SU-DHL-6 (cell line): ENCODE data around the gene ANP32D.
"Not testable (repeated sequence)": the region's sequence is repeated elsewhere in the genome, so short reads cannot be mapped to it uniquely, and the experiment has no call there.

Experiments
- H2AFZ ChIP-seq: fragments of 200-600 bp; sonication (generic); 2 replicates; pipeline ENCODE4 v1.6.1; 2014; ENCODE audit warnings: low read depth, mild to moderate bottlenecking, moderate library complexity, mixed read lengths, antibody characterized with exemption, low read length; ENCODE audit not compliant: severe bottlenecking
- H3F3A ChIP-seq: fragments of 200-600 bp; shearing (Covaris generic); 2 replicates; pipeline ENCODE4 v1.6.0; 2016; ENCODE audit warnings: antibody characterized with exemption, mild to moderate bottlenecking; ENCODE audit not compliant: insufficient read depth
- H3K27ac ChIP-seq: fragments of 200-600 bp; sonication (generic); 2 replicates; pipeline ENCODE4 v1.5.1; 2016; ENCODE audit warnings: low read depth, mild to moderate bottlenecking, low read length, moderate library complexity, mixed read lengths
- H3K27me3 ChIP-seq: fragments of 200-600 bp; sonication (generic), shearing (Covaris generic); 2 replicates; pipeline ENCODE4 v1.6.0; 2014; ENCODE audit warnings: mild to moderate bottlenecking, low read length
- H3K36me3 ChIP-seq: fragments of 200-600 bp; sonication (generic); 2 replicates; pipeline ENCODE4 v1.6.1; 2014; ENCODE audit warnings: mild to moderate bottlenecking, low read length, mixed read lengths
- H3K4me2 ChIP-seq: fragments of 300-600, 200-600 bp; shearing (Covaris generic), sonication (generic); 2 replicates; pipeline ENCODE4 v1.6.0; 2014; ENCODE audit warnings: low read length, low read depth, mild to moderate bottlenecking; ENCODE audit not compliant: poor library complexity, severe bottlenecking
- H3K4me3 ChIP-seq: fragments of 200-600 bp; sonication (generic); 2 replicates; pipeline ENCODE4 v1.5.1; 2014; ENCODE audit warnings: antibody characterized with exemption, low read length, mild to moderate bottlenecking, mixed read lengths; ENCODE audit not compliant: insufficient read depth, poor library complexity, severe bottlenecking
- H3K79me2 ChIP-seq: fragments of 200-600 bp; sonication (generic); 2 replicates; pipeline ENCODE4 v1.6.1; 2014; ENCODE audit warnings: mild to moderate bottlenecking, low read length, moderate library complexity; ENCODE audit not compliant: insufficient read depth
- H3K9ac ChIP-seq: fragments of 200-600 bp; sonication (generic); 2 replicates; pipeline ENCODE4 v1.7.0; 2014; ENCODE audit warnings: mild to moderate bottlenecking, low read length
- H3K9me2 ChIP-seq: fragments of 200-600 bp; sonication (generic); replicated peaks from 2 replicates; pipeline ENCODE4 v1.6.1; 2014; ENCODE audit warnings: low read length; ENCODE audit not compliant: insufficient read depth
- H3K9me3 ChIP-seq: fragments of 200-600 bp; sonication (generic); 2 replicates; pipeline ENCODE4 v1.6.1; 2014; ENCODE audit warnings: low read length, mixed read lengths; ENCODE audit not compliant: insufficient read depth
- H4K20me1 ChIP-seq: fragments of 200-600 bp; sonication (generic); 2 replicates; pipeline ENCODE4 v1.6.1; 2014; ENCODE audit warnings: low read depth, mild to moderate bottlenecking, antibody characterized with exemption, low read length, moderate library complexity, mixed read lengths
- CTCF ChIP-seq: fragments of 200-600 bp; sonication (generic); IDR thresholded peaks from one replicate; pipeline ENCODE4 v1.5.1; 2017; ENCODE audit warnings: antibody characterized with exemption, mild to moderate bottlenecking, low read length, moderate library complexity; ENCODE audit not compliant: insufficient read depth, poor library complexity, severe bottlenecking
- EZH2phosphoT487 ChIP-seq: fragments of 200-600 bp; sonication (generic), shearing (Covaris generic); conservative IDR thresholded peaks from 2 replicates; pipeline ENCODE4 v1.6.1; 2018; ENCODE audit warnings: mild to moderate bottlenecking, antibody characterized with exemption, low read length, moderate library complexity, mixed read lengths

ANP32D gene

DNA sequence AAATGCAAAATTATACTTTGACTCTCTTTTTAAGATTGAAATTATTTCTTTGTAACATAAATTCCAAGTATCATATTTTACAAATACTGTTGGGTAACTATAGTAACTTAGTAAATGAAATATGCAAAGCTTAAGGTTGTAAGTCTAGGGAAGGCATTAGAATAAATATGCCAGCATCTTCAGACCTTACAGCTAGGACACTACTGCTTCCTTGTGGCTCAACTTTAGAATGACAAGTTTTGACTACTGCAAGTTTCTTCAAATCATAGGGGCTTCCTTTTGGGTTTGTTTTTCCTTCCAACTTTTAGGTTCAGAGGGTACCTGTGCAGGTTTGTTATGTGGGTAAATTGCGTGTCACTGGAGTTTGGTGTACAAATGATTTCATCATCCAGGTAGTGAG, 17.7 kb upstream of the ANP32D start:
- Histone ChIP-seq H3F3A (no peaks in the 10 kb centered on the region), H3K9me3 (no peaks in the 10 kb centered on the region), H3K4me3 (no peak overlapping the region), H4K20me1 (no peaks in the 10 kb centered on the region), H3K9me2 (no peaks in the 10 kb centered on the region), H3K79me2 (no peaks in the 10 kb centered on the region), H3K4me2 (no peak overlapping the region), H3K27ac (no peak overlapping the region), H3K27me3 (no peaks in the 10 kb centered on the region), H3K36me3 (no peaks in the 10 kb centered on the region), H2AFZ (no peak overlapping the region), H3K9ac (no peak overlapping the region)
- TF ChIP-seq EZH2phosphoT487 (no peak), CTCF (no peak)

DNA sequence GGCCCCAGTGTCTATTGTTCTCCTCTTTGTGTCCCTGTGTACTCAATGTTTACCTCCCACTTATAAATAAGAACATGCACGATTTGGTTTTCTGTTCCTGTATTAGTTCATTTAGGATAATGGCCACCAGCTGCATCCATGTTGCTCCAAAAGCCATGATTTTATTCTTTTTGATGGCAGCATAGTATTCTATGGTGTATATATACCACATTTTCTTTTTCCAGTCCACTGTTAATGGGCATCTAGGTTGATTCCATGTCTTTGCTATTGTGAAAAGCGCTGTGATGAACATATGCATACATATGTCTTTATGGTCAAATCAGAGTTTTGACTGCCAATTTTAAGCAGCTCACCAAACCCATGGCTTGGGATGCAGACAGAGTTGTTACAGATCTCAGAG, 17.2 kb upstream of the ANP32D start:
- H3K27me3 ChIP-seq, result no peaks in the 10 kb centered on the region
- H3K27ac ChIP-seq, result no peak overlapping the region
- H3K9me3 ChIP-seq, result no peaks in the 10 kb centered on the region
- H3K9me2 ChIP-seq, result no peaks in the 10 kb centered on the region
- no peaks in the 10 kb centered on the region for H3K79me2 ChIP-seq
- H4K20me1 ChIP-seq, result no peaks in the 10 kb centered on the region
- no peaks in the 10 kb centered on the region for H3F3A ChIP-seq
- no peaks in the 10 kb centered on the region for H3K36me3 ChIP-seq
- no peak overlapping the region for H2AFZ ChIP-seq
- H3K4me2 ChIP-seq, result no peak overlapping the region
- no peak for TF ChIP-seq EZH2phosphoT487
- TF ChIP-seq CTCF, result no peak
- no peak overlapping the region for H3K9ac ChIP-seq
- H3K4me3 ChIP-seq, result no peak overlapping the region

GRCh38 chr12:48459259-48459658, 13.1 kb upstream of the ANP32D start:
- H3K79me2 ChIP-seq, result no peaks in the 10 kb centered on the region
- no peaks in the 10 kb centered on the region for H3K36me3 ChIP-seq
- no peak for TF ChIP-seq CTCF

DNA sequence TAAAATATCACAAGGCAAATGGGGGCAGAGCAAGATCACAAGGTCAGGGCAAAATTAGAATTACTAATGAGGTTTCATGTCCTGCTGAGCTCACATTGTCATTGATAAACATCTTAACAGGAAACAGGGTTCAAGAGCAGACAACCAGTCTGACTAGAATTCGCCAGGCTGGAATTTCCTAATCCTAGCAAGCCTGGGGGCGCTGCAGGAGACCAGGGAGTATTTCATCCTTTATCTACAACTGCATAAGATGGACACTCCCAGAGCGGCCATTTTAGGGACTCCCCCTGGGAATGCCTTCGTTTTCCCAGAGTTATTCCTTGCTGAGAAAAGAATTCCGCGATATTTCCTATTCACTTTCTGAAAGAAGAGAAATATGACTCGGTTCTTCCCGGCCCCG, 3.3 kb upstream of the ANP32D start:
- not testable (repeated sequence) for H3K9me2 ChIP-seq, H3K36me3 ChIP-seq, H3K4me3 ChIP-seq, H3F3A ChIP-seq, H3K27me3 ChIP-seq, H3K79me2 ChIP-seq, H3K27ac ChIP-seq, H4K20me1 ChIP-seq, H3K9ac ChIP-seq, H2AFZ ChIP-seq, H3K4me2 ChIP-seq
- 0 out of 2 replicates have a peak, but pooled peaks cover 12% of the 10 kb centered on the region for H3K9me3 ChIP-seq

More at GRCh38 chr12:48459259-48459658, 13.1 kb upstream of the ANP32D start:
- H2AFZ ChIP-seq, result no peak overlapping the region
- no peaks in the 10 kb centered on the region for H3K27me3 ChIP-seq
- H3K4me2 ChIP-seq, result no peak overlapping the region
- no peak overlapping the region for H3K27ac ChIP-seq
- H3K9me2 ChIP-seq, result no peaks in the 10 kb centered on the region
- no peak overlapping the region for H3K9ac ChIP-seq
- H3K9me3 ChIP-seq, result no peaks in the 10 kb centered on the region
- H4K20me1 ChIP-seq, result no peaks in the 10 kb centered on the region
- no peaks in the 10 kb centered on the region for H3F3A ChIP-seq
- no peak overlapping the region for H3K4me3 ChIP-seq
